A673 (cell line): ENCODE data around the gene PPM1E. TPM values are rescaled to one million over a fixed set of nuclear protein-coding genes. Genes with fewer than 3 reads are reported as not detected.
"Not testable (repeated sequence)": the region's sequence is repeated elsewhere in the genome, so short reads cannot be mapped to it uniquely, and the experiment has no call there.

Experiments used
- BruUV-seq: library from RNA; stranded (reverse); fragments of 400-500 nt; replicated peaks from 2 replicates; lab custom pipeline; 2021; lab: Mats Ljungman, UMichigan
- CTCF ChIA-PET: fragments of 300-600 bp; sonication (Branson Sonifier 250); formaldehyde crosslinking; loops from one replicate; lab custom pipeline; 2022; ENCODE audit warnings: antibody characterized with exemption; lab: Charles Lee
- POLR2A ChIA-PET: fragments of 300-600 bp; sonication (Branson Sonifier 250); formaldehyde crosslinking; loops from one replicate; lab custom pipeline; 2022; ENCODE audit warnings: antibody characterized with exemption; ENCODE audit not compliant: low non-redundant PET; lab: Charles Lee
- DNase-seq: peaks from one replicate; pipeline ENCODE4 v3.0.0-alpha.2; 2015; ENCODE audit warnings: low spot score
- H3K27ac ChIP-seq: fragments of 200-600 bp; sonication (generic); 2 replicates; pipeline ENCODE4 v1.5.1; 2016; ENCODE audit warnings: mixed run types, low read depth, mild to moderate bottlenecking, mixed read lengths, antibody characterized with exemption, low read length; ENCODE audit not compliant: poor library complexity, severe bottlenecking
- H3K27me3 ChIP-seq: fragments of 200-600 bp; sonication (generic); replicated peaks from 2 replicates; pipeline ENCODE4 v1.6.1; 2017; ENCODE audit warnings: mixed run types, low read depth, mild to moderate bottlenecking, mixed read lengths, antibody characterized with exemption, low read length; ENCODE audit not compliant: insufficient read depth, poor library complexity
- H3K36me3 ChIP-seq: fragments of 200-600 bp; sonication (generic); 2 replicates; pipeline ENCODE4 v1.6.1; 2016; ENCODE audit warnings: mixed run types, mild to moderate bottlenecking, mixed read lengths, antibody characterized with exemption, low read length; ENCODE audit not compliant: insufficient read depth, poor library complexity, severe bottlenecking
- H3K4me1 ChIP-seq: fragments of 200-600 bp; sonication (generic); 2 replicates; pipeline ENCODE4 v1.6.1; 2017; ENCODE audit warnings: mixed run types, mild to moderate bottlenecking, mixed read lengths, antibody characterized with exemption, low read length; ENCODE audit not compliant: insufficient read depth, poor library complexity, severe bottlenecking
- H3K4me3 ChIP-seq: fragments of 200-600 bp; sonication (generic); 2 replicates; pipeline ENCODE4 v1.5.1; 2016; ENCODE audit warnings: low read depth, mixed run types, mild to moderate bottlenecking, mixed read lengths, low read length; ENCODE audit not compliant: poor library complexity, severe bottlenecking
- H3K9me3 ChIP-seq: fragments of 200-600 bp; sonication (generic); 2 replicates; pipeline ENCODE4 v1.6.1; 2016; ENCODE audit warnings: mixed run types, low read depth, mild to moderate bottlenecking, mixed read lengths, antibody characterized with exemption, low read length; ENCODE audit not compliant: poor library complexity, severe bottlenecking
- CTCF ChIP-seq: fragments of 300-800, 200-600 bp; sonication (generic); conservative IDR thresholded peaks from 2 replicates; pipeline ENCODE4 v1.5.1; 2017; ENCODE audit warnings: low read depth, mild to moderate bottlenecking, antibody characterized with exemption, low read length, moderate library complexity, mixed read lengths
- EZH2 ChIP-seq: fragments of 200-600 bp; sonication (generic); IDR thresholded peaks from 2 replicates; pipeline ENCODE4 v1.6.1; 2017; ENCODE audit warnings: borderline replicate concordance, low read depth, mild to moderate bottlenecking, mixed read lengths, antibody characterized with exemption, low read length; ENCODE audit not compliant: poor library complexity, severe bottlenecking
- intact Hi-C: fragments of 100-400 bp; cut with micrococcal nuclease; formaldehyde crosslinking; loops from one replicate; pipeline ENCODE4 v1.10.0; 2022; ENCODE audit not compliant: unreplicated experiment
- total RNA-seq: library from RNA; stranded (reverse); gene quantifications from 2 replicates; pipeline ENCODE4 v1.2.3, GENCODE V29; 2021

PPM1E gene
- total RNA-seq, 1 experiment from 2014 or later = 6.0 TPM

- H3K27me3 ChIP-seq = no peaks in the 10 kb centered on the region
- H3K9me3 ChIP-seq = no peaks in the 10 kb centered on the region
- DNase-seq = no peak
- TF ChIP-seq EZH2 (no peak), CTCF (no peak)
- H3K36me3 ChIP-seq = no peaks in the 10 kb centered on the region
- H3K4me1 ChIP-seq = peaks cover 3% of the 10 kb centered on the region
- no TSS peak for BruUV-seq
- no peak overlapping the region for H3K4me3 ChIP-seq
- no peak overlapping the region for H3K27ac ChIP-seq
- CTCF ChIA-PET = no interaction called here
- POLR2A ChIA-PET = no interaction called here
- intact Hi-C loops = no loop called here
Observed at GRCh38 chr17:58760248-58760647, 4.6 kb downstream of the PPM1E start.

DNA sequence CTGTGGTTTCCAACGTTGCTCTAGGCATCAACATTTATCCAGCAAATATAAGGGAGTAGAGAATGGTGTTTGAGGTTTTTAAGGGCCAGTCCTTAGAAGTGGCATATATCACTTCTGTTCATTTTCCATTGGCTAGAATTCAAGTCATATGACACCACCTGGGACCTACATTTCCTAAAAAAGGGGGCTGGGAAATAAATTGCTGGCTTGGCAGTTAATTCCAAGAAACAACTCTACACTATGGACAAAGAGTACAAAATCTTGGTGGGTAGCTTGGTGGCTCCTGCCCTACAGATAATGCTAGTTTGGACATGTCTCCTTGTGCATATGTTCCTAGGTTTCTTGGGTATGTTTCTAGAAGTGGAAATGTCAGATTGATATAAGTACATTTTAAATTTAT lies 7.6 kb downstream of the PPM1E start:
- intact Hi-C loops = no loop called here
- H3K4me3 ChIP-seq = no peak overlapping the region
- CTCF ChIA-PET = no interaction called here
- POLR2A ChIA-PET = no interaction called here
- H3K27ac ChIP-seq = no peak overlapping the region
- peaks cover 3% of the 10 kb centered on the region for H3K4me1 ChIP-seq
- no TSS peak for BruUV-seq
- no peaks in the 10 kb centered on the region for H3K36me3 ChIP-seq
- no peaks in the 10 kb centered on the region for H3K27me3 ChIP-seq
- H3K9me3 ChIP-seq = no peaks in the 10 kb centered on the region
- DNase-seq = no peak
- TF ChIP-seq CTCF = no peak
- TF ChIP-seq EZH2 = no peak

DNA sequence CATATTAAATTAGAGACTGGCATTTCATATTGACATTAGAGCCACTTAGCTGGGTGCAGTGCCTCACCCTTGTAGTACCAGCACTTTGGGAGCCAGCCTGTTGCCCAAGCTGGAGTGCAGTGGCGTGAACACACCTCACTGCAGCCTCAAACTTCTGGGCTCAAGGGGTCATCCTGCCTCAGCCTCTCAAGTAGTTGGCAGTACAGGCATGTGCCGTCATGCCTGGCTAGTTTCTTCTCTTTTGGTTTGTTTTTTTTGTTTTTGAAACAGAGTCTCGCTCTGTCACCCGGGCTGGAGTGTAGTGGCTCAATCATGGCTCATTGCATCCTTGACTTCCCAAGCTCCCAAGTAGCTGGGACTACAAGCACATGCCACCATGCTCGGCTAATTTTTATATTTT lies 8.7 kb downstream of the PPM1E start:
- DNase-seq = no peak

DNA sequence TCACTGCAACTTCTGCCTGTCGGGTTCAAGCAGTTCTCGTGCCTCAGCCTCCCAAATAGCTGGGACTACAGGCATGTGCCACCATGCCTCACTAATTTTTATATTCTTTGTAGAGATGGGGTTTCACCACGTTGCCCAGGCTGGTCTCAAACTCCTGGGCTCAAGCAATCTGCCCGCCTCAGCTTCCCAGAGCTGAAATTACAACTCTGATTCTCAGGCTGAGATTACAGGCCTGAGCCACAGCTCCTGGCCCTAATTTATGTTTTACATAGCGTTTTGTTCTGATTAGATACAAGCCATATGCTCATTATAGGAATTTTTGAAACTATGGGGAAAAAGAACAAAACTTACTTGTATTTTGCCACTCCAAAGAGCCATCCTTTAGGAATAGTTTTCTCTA lies 22.8 kb downstream of the PPM1E start:
- POLR2A ChIA-PET, DNase-seq, H3K27me3 ChIP-seq, H3K9me3 ChIP-seq, intact Hi-C loops, H3K36me3 ChIP-seq, BruUV-seq, H3K4me3 ChIP-seq, H3K27ac ChIP-seq, H3K4me1 ChIP-seq, CTCF ChIA-PET: not testable (repeated sequence)

More for the DNA sequence above, 8.7 kb downstream of the PPM1E start:
- Histone ChIP-seq H3K4me3 (no peak overlapping the region), H3K4me1 (peaks cover 2% of the 10 kb centered on the region), H3K27ac (no peak overlapping the region), H3K9me3 (no peaks in the 10 kb centered on the region), H3K36me3 (no peaks in the 10 kb centered on the region), H3K27me3 (no peaks in the 10 kb centered on the region)
- POLR2A ChIA-PET = no interaction called here
- no TSS peak for BruUV-seq
- TF ChIP-seq EZH2 = no peak
- TF ChIP-seq CTCF = no peak
- CTCF ChIA-PET = interaction anchor here (0.6 kb wide), 1 partner anchor 223 kb away, joined by 4 read pairs; no protein-coding TSS in a partner anchor
- intact Hi-C loops = no loop called here
